GM21528 (cell line): ENCODE results near the gene TOX3.

Source experiments
- ATAC-seq: cut with Tn5 transposase; IDR thresholded peaks from one replicate; pipeline ENCODE4 v1.9.1; 2021; ENCODE audit warnings: mild to moderate bottlenecking, moderate library complexity; ENCODE audit not compliant: unreplicated experiment, low FRiP score

Gene TOX3

DNA sequence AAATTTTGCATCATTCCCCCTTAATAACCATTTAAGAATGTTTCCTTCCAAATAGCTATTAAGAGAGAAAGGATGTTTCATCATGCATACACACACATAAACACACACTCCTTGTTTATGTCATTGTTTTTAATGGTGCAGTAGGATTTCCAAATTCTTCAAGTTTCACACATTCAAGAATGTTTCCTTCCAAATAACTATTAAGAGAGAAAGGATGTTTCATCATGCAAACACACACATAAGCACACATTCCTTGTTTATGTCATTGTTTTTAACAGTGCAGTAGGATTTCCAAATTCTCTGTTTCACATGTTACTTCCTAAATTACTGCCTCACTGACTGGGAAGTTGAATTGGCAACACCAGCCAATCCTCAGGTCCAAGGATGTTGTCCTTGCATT lies 7.8 kb downstream of the TOX3 start:
- no peak for ATAC-seq

DNA sequence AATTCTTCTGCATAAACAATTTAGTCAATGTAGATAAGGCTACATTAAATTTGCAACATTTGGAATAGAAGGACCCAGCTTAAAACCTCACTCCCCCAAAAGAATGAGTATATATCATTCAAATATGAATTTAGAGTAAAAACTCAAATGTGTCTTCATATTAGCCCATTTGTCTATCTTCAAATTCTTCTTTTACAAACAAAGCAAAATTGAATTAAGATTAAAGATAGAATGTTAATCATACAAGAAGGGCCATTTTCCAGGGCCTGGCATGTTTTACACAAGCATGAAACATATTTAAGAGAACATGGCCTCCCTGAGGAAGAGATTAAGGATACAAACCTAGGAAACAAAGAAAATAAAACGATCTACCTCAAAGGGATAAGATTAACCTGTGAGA lies 8.4 kb downstream of the TOX3 start:
- ATAC-seq = no peak

DNA sequence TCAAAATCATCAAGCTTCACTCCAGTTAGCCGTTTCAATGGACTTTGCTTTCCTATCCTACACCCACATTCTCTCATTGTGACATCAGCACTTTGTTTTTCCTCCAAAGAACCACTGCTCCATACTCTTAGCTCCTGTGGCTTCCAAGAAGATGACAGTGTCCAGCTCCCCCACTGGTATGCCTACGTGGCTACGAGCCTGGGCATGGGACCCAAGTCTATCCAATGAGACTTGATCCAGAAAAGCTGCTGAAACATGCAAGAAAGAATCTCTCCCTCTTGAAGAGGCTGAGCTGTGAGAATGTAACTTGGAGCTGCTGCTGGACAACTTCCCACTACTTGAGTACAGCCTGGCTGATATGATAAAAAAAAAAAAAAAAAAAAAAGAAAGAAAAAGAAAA lies 9.4 kb downstream of the TOX3 start:
- ATAC-seq = no peak

DNA sequence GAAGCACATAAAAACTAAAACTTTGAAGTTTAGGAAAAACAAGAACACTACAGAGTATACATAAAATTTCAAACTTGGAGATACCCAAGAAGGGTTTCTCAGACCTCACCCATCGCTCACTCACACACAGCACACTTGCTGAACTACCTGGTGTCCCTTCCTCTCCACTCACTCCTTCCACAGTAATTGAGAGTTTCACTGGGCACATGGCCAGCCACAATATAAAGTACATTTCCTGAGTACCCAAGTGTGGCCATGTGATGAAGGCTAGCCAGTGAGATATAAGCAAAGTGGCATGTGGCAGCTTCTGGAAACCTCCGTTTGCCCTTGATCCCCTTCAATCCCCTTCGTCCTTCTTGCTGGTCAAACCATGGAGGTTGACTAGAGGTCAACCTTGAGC lies 11.9 kb downstream of the TOX3 start:
- no peak for ATAC-seq

DNA sequence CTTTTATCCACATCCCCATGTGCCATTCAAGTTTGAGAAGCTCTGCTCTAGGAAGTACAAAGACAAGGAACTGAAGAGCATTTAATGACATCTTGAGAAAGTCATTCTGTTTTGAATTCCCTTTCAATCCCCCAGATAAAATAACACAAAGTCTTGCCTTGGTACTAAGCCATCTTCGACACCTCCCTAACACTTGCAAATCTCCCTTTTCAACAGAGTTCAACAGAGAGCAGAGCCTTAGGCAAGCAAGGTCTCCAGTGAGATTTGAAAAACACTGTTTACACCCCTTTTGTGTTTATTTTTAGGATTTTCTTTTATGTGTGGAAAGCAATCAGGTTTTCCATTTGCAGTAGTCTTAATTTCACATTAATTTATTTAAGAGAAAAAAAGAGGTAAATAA lies 13.6 kb downstream of the TOX3 start:
- ATAC-seq = no peak

DNA sequence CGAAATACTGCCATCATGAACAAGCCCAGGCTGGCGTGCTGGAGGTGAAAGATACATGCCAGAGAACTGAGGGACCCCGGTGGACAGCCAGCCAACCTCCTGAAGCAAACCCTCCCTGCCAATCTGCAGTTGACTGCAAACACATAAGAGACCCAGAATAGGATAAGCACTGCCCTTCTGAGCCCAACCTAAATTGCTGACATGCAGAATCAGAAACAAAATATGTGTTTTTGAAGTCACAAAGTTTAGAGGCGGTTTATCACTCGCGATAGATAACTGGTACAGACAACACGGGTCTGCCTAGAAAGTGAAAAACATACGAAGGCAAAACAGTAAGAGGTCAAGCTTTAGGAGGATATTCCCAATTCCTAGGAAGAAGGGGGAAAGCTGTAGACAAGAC lies 14.6 kb downstream of the TOX3 start:
- ATAC-seq = no peak

DNA sequence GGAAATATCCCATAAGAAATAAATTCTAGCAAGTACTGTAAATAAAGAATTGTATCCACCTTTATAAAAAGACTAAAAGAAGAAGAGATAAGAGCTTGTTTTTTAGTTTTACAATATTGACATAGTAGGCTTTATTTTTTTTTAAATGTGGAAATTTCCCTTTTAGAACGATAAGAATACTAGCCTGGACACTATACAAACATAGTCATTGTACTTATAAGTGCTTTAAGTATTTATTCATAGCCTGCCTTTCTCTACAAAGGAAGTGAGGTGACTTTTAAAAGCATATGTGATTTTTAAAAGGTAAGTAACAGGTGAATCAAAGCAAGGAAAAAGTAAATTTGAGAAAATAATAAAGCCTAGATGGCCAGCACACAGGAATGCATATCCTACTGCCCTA lies 17.7 kb downstream of the TOX3 start:
- ATAC-seq = no peak

DNA sequence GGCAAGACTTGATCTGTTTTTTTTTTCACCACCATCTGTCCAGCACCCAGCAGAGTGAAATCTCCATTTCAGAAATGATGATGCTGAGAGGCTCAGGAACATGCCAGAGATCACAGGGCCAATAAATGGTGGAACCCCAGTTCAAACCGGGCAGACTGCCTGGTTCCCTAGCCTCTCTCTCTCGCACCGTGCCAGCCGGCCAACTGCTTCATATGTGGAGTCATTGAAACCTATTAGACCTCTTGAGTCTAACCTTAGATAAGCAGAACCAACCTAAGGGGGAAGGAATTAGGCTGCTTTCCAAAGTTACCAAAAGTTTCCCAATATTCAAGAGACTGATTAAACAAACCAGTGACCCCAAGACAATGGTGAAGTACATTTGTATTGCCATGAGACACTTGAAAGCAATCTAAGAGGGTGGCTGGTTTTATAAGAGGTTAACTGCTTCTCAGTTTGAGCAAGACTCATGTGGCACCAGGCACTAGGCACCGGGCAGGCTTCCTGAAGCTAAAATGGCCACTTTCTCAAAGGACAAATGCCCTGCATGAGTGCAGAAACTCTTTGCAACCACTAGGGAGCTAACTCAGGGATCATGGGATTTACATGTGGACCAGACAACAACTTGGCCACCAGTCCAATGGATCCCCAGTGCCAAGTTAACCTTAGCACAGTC lies 18.4 kb downstream of the TOX3 start:
- no peak for ATAC-seq

DNA sequence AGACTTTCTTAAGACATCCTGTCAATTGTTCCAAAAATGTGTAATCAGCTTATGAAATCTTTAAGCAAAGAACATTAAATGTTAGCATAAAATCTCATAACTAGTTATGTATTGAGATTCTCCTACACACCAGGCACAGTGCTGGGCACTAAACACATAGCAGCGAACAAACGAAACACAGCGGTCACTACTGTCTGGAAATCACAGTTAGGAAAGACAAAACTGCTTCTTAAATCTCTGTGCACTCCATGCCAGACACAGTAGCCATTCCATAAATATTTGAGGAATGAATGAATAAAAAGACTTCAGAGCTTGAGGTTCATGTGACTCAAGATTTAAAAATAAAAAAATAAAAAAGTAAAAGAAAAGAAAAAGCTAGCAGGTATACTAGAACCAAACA lies 20.1 kb downstream of the TOX3 start:
- ATAC-seq = no peak

DNA sequence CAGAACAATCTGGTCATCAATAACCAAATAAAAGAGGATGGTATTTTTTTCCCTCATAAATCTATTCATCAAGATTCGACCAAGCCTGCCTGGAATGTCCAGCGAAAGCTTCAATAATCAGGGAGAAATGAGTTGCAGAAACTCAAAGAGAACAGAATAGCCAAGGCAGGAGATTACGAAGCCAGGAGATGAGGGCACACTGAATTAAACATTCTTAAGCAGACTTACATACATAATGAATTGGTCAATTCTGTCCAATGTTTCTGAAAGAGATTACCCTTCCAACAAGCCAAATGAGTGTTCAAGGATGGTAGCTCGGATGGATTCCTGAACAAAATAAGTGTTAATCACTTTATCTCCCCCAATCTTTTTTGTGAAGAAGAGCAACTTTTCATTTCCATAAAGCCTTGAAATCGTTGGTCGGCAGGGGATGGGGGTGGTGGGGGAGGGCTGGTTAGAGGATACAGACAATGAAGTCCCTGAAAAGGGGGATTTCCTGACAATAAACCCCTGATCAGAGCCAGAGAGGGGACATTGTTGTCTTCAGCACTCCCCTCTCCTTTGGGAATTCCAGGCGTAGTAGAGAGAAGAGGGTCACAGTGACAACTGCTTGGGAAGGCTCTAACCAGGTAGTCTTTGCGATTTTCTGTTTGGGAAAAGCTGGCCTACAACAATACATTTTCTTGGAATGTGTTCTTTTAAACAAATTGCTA lies 20.7 kb downstream of the TOX3 start:
- no peak for ATAC-seq

DNA sequence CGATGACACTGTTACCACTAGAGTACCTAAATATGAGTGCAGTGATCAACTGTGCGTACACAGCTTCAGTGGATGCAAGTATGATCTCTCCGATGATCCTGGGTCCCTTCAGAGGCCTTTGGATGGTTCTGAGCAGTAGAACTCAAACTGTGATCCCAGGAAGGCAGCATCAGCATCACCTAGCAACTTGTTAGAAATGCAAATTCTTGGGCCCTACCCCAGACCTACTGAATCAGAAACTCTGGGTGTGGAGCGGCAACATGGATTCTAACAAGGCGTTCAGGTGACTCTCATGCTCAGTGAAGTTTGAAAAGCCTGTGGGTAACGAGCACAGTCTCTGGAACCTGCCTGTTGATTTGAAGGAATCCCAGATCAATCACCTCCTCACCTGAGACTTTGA lies 25.4 kb downstream of the TOX3 start:
- no peak for ATAC-seq

DNA sequence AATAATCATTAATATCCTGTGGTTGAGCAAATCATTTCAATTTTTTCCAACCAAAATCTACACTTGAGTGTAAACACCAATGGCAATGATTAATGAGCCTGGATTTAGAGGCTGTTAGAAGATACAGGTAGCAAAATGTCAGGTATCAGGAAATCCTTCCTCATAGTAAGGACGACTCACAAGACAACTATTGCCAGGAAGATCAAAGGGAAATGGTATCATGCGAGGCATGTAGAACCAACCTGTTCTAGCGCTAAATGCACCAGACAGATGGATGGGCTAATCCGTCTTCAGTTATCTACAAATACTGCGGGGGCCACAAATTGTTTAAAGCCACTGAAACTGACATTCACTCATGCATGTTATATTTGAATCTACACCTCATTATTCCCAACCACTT lies 28.1 kb downstream of the TOX3 start:
- no peak for ATAC-seq

DNA sequence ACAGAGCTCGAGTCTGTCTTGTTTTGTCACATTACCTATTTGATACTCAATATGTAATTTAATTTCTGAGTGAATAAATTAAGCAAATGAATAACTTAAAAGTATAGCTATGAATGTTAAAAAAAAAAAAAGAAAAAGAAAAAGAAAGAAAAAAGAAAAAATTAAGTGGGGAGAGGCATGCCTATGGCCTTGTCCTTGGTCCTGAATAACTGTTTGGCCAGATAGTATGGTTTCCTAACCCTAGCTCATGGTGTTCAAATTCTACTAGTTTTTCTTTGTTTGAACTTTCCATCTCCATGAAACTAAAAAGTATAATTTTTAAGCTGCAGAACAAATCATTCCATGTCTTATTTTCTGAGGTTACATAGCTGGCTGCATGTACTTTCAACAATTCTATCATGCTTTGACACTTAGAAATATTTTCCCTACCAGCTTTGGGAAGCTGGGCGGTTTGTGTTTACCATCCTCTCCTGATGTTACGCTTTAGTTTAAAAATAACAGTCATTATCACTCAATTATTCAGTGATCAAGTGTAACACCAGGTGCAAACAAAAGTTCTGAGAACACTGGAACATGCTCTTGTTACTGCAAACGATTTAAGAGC lies 31.8 kb downstream of the TOX3 start:
- no peak for ATAC-seq

DNA sequence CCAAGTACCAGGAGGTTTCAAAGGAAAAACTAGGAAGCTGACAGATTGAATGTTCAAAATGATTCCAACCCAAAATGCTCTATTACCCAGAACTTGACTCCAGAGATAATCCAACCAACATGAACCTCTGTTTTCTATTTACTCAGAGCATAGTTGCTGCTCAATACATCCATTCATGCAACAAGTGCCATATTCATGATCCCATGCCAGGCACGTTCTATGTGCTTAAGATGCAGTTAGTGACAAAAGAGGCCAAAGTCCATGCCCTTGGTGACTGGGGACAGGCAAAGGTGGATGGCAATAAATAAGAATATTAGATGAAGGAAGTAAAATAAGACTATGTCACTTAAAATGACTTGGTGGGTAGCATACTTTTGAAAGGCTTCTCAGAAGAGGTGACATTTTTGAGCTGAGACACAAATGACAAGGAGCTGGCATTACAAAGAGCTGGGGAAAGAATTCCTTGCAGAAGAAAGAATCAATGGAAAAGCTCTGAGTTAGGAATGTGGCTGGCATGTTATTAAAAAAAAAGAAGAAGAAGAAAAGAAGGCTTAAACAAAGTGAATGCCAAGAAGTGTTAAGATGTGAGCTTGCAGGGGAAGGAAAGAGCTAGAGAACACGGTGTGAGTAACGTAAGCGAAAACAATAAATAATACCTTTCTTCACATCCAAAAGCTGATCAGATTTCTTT lies 34.5 kb downstream of the TOX3 start:
- ATAC-seq = no peak

DNA sequence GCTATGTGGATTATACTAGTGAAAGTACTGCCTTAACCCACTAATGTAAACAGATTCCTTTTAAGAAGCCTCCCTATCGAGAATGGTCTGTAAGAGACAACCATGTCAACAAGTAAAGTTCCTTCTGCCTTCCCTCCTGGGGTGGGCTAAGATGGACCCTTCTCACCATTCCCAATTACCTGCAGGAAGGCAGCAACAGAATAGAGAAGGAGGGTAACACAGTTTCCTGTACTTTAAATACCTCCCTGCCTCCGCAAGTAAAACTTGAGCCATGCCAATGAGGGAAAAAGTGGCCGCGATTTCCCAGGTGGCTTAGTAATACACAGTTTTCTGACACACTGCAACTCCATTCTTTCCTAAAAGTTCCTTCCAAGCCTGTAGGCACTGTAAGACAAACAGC lies 45.2 kb downstream of the TOX3 start:
- ATAC-seq = no peak

DNA sequence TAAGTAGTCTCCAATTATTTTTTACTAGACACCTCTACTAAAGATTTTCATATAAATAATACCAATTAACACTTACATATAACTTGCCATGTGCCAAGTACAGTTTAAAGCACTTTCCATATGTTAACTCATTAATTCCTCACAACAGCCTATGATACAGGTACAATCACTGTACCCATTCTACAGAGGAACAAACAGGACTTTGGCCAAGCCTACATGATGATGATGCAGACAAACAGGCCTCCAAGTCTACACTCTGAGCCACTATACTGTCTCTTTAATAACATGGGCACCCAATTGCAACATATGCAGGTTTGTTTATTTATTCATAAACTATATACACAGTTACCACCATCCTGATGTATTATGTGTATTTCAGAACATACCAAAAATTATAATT lies 46.0 kb downstream of the TOX3 start:
- no peak for ATAC-seq

DNA sequence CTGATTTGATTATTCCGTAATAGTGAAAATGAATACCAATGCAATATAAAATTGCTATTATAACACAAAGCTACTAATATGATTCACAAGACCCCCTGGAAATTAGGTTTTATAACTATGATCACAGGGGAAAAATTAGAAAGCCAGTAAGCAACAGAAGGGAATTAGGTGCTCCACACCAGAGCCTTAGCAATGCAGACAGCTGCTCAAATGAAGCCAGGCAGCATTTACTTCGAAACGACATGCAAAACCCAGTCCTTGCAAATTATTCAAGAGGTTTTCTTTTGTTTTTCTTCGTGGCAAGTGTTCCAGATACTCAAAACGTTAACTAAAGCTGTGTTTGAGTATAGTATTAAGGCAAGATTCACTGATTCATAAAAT lies 47.9 kb downstream of the TOX3 start:
- no peak for ATAC-seq

DNA sequence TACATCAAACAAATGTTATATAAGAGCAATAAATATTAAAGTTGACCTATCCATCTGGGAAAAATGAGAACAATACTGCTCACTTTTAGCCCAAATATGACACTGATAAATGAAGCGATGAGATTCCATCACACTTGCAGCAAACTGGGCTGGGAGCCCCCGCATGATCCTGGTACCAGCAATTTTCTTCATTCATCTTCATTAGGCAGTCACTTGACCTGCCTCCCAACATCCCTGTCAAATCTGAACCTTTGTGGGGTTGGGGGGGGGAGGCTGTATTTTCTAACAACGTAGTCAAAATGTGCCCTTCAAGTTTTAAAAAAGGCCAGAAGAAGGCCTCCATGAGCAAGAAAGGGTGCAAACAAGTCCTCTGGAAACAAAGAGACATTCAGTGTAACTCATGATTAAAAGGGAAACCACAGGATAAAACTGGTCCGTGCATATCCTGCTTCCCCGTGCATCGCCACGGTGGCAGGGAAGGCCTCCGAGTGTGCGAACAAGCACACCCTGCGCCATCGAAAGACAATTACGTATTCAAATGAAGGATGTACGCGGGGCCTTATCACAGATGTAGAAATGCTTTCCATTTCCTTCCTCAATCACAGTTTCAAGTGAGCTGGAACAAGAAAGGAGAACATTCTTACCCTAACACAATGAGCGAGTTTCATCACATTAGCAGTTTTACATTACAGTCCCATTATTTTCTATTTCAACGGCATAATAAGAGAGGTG lies 48.4 kb downstream of the TOX3 start:
- no peak for ATAC-seq

DNA sequence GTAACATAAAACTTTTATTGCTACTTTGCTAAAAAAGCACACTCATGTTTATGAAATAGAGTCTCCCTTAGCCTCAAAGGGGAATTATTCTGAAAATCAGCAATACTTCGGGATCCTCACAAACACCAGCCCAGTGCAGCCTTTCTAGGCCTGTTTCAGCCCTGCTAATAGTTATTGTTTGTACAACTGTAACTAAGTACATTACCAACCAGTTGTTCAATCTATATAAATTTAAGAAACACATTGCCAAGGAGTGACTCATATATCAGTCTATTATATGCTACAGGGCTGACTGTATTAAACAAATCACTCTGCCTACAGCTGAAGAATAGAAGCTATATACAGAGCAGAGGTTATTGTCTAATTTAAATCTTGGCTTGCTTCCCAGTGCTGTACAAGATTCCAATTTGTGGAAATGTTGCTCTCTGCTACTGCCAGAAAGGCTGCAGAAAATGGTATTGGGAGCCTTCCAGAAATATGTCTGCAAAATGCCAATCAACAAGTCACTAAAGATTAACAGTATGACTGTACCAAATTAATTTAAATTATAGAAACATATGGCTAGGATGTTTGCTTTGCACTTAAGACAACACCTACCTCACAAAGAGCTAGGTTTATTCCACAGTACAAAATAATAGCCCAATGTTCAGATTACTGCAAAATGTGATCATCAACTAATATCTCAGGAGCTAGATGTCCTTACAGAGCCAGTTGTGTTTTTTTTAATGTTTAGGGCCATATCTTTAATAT lies 49.7 kb downstream of the TOX3 start:
- ATAC-seq = no peak
